B cell (primary cell): ENCODE results near the gene SHROOM2. TPM values are rescaled to one million over a fixed set of nuclear protein-coding genes. Genes with fewer than 3 reads are reported as not detected.

Experiments used
- ATAC-seq: fragments of 200-7000 bp; cut with Tn5 transposase; one replicate; pipeline ENCODE4 v1.10.0; 2021; ENCODE audit warnings: low read depth, mild to moderate bottlenecking, moderate number of reproducible peaks, moderate library complexity
- CTCF ChIA-PET: fragments of 350-600 bp; sonication (Branson Sonifier 250); formaldehyde crosslinking; loops from one replicate; lab custom pipeline; 2021; ENCODE audit warnings: antibody characterized with exemption, inconsistent platforms; lab: Charles Lee
- POLR2A ChIA-PET: fragments of 350-600 bp; sonication (Branson Sonifier 250); formaldehyde crosslinking; loops from one replicate; lab custom pipeline; 2021; ENCODE audit warnings: antibody characterized with exemption; lab: Charles Lee
- DNase-seq: peaks from one replicate; pipeline ENCODE4 v3.0.0; 2013
- H2AFZ ChIP-seq: 2 replicates; pipeline ENCODE4 v1.6.1; 2012; ENCODE audit warnings: mild to moderate bottlenecking, low read depth, low read length; ENCODE audit not compliant: insufficient read depth, poor library complexity, severe bottlenecking
- H3K27ac ChIP-seq, 2 donors: 1 replicate in 1 of 2; 2 replicates in 1 of 2; pipeline ENCODE4 v1.5.1; 2012 to 2013; ENCODE audit warnings: low read length in 2 of 2, mild to moderate bottlenecking in 2 of 2, moderate library complexity in 1 of 2
- H3K27me3 ChIP-seq, 4 experiments: fragments of 200-600 bp in 1 of 4; sonication (generic) in 1 of 4; replicated peaks in 1 of 4; 1 replicate in 2 of 4; 2 replicates in 2 of 4; pipeline versions ENCODE4 v1.6.1 to v1.7.0; 2013 to 2016; ENCODE audit warnings: low read length in 3 of 4, mild to moderate bottlenecking in 2 of 4, mixed read lengths in 1 of 4, moderate library complexity in 1 of 4; ENCODE audit not compliant: insufficient read depth in 4 of 4, control insufficient read depth in 3 of 4; ENCODE audit errors: control extremely low read depth in 1 of 4
- H3K36me3 ChIP-seq, 2 experiments: replicated peaks in 1 of 2; 1 replicate in 1 of 2; 2 replicates in 1 of 2; pipeline versions ENCODE4 v1.6.1 to v1.7.1; 2013; ENCODE audit warnings: low read length in 1 of 2; ENCODE audit not compliant: insufficient read depth in 2 of 2, control insufficient read depth in 1 of 2; ENCODE audit errors: control extremely low read depth in 1 of 2, extremely low read depth in 1 of 2
- H3K4me1 ChIP-seq, 2 donors: fragments of 200-600 bp in 1 of 2; sonication (generic) in 1 of 2; 1 replicate in 1 of 2; 2 replicates in 1 of 2; pipeline versions ENCODE4 v1.5.1 to v1.6.1; 2013 to 2017; ENCODE audit warnings: low read length in 2 of 2; ENCODE audit not compliant: control insufficient read depth in 2 of 2, insufficient read depth in 2 of 2
- H3K4me2 ChIP-seq: replicated peaks from 2 replicates; pipeline ENCODE3; 2012; ENCODE audit warnings: mild to moderate bottlenecking, low read depth, low read length; ENCODE audit not compliant: poor library complexity, severe bottlenecking
- H3K4me3 ChIP-seq, 5 experiments: fragments of 200-600 bp in 1 of 5; sonication (generic) in 1 of 5; 1 replicate in 3 of 5; 2 replicates in 2 of 5; pipeline versions ENCODE4 v1.5.1 to v1.7.0; 2011 to 2016; ENCODE audit warnings: low read length in 4 of 5, mild to moderate bottlenecking in 4 of 5, low read depth in 2 of 5, control low read depth in 1 of 5, moderate library complexity in 1 of 5; ENCODE audit not compliant: insufficient read depth in 1 of 5; ENCODE audit errors: control extremely low read depth in 1 of 5, extremely low read depth in 1 of 5
- H3K79me2 ChIP-seq: fragments of 200-600 bp; sonication (generic); one replicate; pipeline ENCODE4 v1.6.0; 2016; ENCODE audit warnings: low read length; ENCODE audit not compliant: control insufficient read depth, insufficient read depth
- H3K9ac ChIP-seq: fragments of 200-600 bp; sonication (generic); 2 replicates; pipeline ENCODE4 v1.6.1; 2017; ENCODE audit warnings: mild to moderate bottlenecking, low read length, moderate library complexity
- H3K9me3 ChIP-seq, 3 donors: one replicate each; pipeline versions ENCODE4 v1.6.1 to v1.7.1; 2013; ENCODE audit warnings: low read length in 2 of 3; ENCODE audit not compliant: control insufficient read depth in 2 of 3, insufficient read depth in 1 of 3; ENCODE audit errors: control extremely low read depth in 1 of 3
- H4K20me1 ChIP-seq: 2 replicates; pipeline ENCODE4 v1.6.0; 2012; ENCODE audit warnings: mild to moderate bottlenecking, low read length; ENCODE audit not compliant: insufficient read depth, control insufficient read depth, poor library complexity, severe bottlenecking
- H3K27ac Mint-ChIP-seq: one replicate; pipeline ENCODE4 v1.8.0; 2021; ENCODE audit warnings: mixed read lengths
- H3K27me3 Mint-ChIP-seq: one replicate; pipeline ENCODE4 v1.8.0; 2021; ENCODE audit warnings: mixed read lengths
- H3K4me1 Mint-ChIP-seq: one replicate; pipeline ENCODE4 v1.8.0; 2021; ENCODE audit warnings: mixed read lengths
- H3K4me3 Mint-ChIP-seq: one replicate; pipeline ENCODE4 v1.8.0; 2021; ENCODE audit warnings: mixed read lengths
- H3K9me3 Mint-ChIP-seq: one replicate; pipeline ENCODE4 v1.8.0; 2022; ENCODE audit warnings: mixed read lengths; ENCODE audit not compliant: insufficient read depth
- CTCF ChIP-seq: fragments of 200-600 bp; IDR thresholded peaks from one replicate; pipeline ENCODE4 v1.8.0; 2022; ENCODE audit warnings: antibody characterized with exemption, mild to moderate bottlenecking
- EZH2 ChIP-seq: IDR thresholded peaks from 2 replicates; pipeline ENCODE4 v1.6.1; 2012; ENCODE audit warnings: borderline replicate concordance, low read depth, mild to moderate bottlenecking, moderate library complexity, low read length; ENCODE audit not compliant: insufficient read depth, poor library complexity, severe bottlenecking
- WGBS: methylation state at CpG from one replicate; pipeline ENCODE4 v1.1.5; 2013; ENCODE audit warnings: missing lambda C conversion rate; ENCODE audit not compliant: insufficient coverage; 5-methylcytosine and 5-hydroxymethylcytosine counted together
- intact Hi-C: fragments of 100-400 bp; cut with micrococcal nuclease; formaldehyde crosslinking; loops from one replicate; pipeline ENCODE4 v1.10.0; 2022
- polyA plus RNA-seq: library from polyadenylated mRNA; depleted of rRNA; stranded (reverse); fragments of >200 nt; gene quantifications from 2 replicates; pipeline ENCODE4 v1.2.3, GENCODE V29; 2012
- total RNA-seq, 2 donors: library from RNA; stranded (reverse); fragments of 120-200 nt in 1 of 2; gene quantifications; 1 replicate in 1 of 2; 2 replicates in 1 of 2; pipeline versions ENCODE4 v1.2.3 to v1.2.4, GENCODE V29; 2013 to 2022

Gene SHROOM2
- total and polyA plus RNA-seq, 2 donors (not counting 1 experiment from before 2014, with no cell fraction given) = not detected

GRCh38 chrX:9832811-9833210 is 46.6 kb downstream of the SHROOM2 start:
- Histone ChIP-seq H3K9me3 (peaks cover 0 to 7% (median 0%) of the 10 kb centered on the region in 3 donors), H3K36me3 (no peaks in the 10 kb centered on the region), H3K79me2 (no peaks in the 10 kb centered on the region), H3K27ac (no peak overlapping the region), H3K4me1 (peaks cover 0 to 5% of the 10 kb centered on the region in 2 donors), H3K4me2 (no peak overlapping the region), H3K4me3 (no peak overlapping the region), H2AFZ (no peak overlapping the region), H4K20me1 (no peaks in the 10 kb centered on the region), H3K27me3 (no peaks in the 10 kb centered on the region), H3K9ac (no peak overlapping the region)
- Mint-ChIP-seq H3K9me3 (no peaks in the 10 kb centered on the region), H3K27ac (no peak overlapping the region), H3K27me3 (peaks cover 5% of the 10 kb centered on the region), H3K4me3 (peak overlapping the region; percentile 10), H3K4me1 (peaks cover 9% of the 10 kb centered on the region)
- intact Hi-C loops = no loop called here
- TF ChIP-seq EZH2 = no peak
- no peak for TF ChIP-seq CTCF
- no peak for DNase-seq
- 7% methylated on average over 3 of the region's 6 CpGs for WGBS
- CTCF ChIA-PET = no interaction called here
- POLR2A ChIA-PET = no interaction called here
- no peak for ATAC-seq

DNA sequence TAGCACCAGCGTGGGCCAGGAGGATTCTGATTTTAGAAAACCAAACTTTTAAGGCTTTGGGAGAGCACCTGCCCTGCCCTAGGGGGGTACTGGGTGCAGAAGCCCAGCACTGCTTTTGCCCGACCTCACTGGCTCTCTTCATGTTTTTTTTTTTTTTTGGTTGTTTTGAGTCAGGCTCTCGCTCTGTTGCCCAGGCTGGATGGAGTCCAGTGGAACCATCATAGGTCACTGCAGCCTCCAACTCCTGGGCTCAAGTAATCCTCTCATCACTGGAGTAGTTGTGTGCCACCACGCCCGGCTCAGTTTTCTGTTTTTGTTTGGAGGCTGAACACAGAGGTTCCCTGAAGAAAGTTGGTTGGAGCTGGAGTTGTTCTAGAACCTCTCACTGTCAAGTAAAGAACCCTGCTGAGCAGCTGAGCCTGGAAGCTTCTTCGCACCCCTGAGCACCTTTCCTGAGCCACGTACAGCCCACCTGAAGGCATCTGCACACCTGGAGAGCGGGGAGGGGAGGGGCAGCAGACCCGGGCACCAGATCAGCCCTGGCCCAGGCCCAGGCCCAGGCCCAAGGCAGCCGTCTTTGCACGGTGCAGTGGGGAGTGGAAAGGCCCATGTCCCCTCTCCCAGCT is 49.5 kb downstream of the SHROOM2 start:
- WGBS = 78% methylated on average over 3 of the region's 11 CpGs
- H3K4me3 Mint-ChIP-seq = no peak overlapping the region
- no peaks in the 10 kb centered on the region for H3K27me3 ChIP-seq
- POLR2A ChIA-PET = no interaction called here
- H3K36me3 ChIP-seq = no peaks in the 10 kb centered on the region
- peaks cover 9% of the 10 kb centered on the region for H3K4me1 Mint-ChIP-seq
- no peak overlapping the region for H3K9ac ChIP-seq
- DNase-seq (no peak), ATAC-seq (no peak)
- CTCF ChIA-PET = no interaction called here
- no peaks in the 10 kb centered on the region for H3K79me2 ChIP-seq
- no peak overlapping the region for H2AFZ ChIP-seq
- no peaks in the 10 kb centered on the region for H4K20me1 ChIP-seq
- H3K9me3 ChIP-seq = peaks cover 0 to 7% (median 0%) of the 10 kb centered on the region in 3 donors
- no peak overlapping the region for H3K4me2 ChIP-seq
- intact Hi-C loops = no loop called here
- no peak overlapping the region for H3K4me3 ChIP-seq
- H3K27ac Mint-ChIP-seq = no peak overlapping the region
- TF ChIP-seq CTCF (no peak), EZH2 (no peak)
- peaks cover 0 to 5% of the 10 kb centered on the region in 2 donors for H3K4me1 ChIP-seq
- no peak overlapping the region for H3K27ac ChIP-seq
- H3K9me3 Mint-ChIP-seq = no peaks in the 10 kb centered on the region
- no peaks in the 10 kb centered on the region for H3K27me3 Mint-ChIP-seq
